Stimulated activated CD8-positive, alpha-beta memory T cell treated with anti-CD3 and anti-CD28 coated beads, Interleukin-4, amount 100 ng/mL, for 24 hours (primary cell): ENCODE results near the gene DNAJC16.

Experiments used
- DNase-seq: peaks from one replicate; pipeline ENCODE4 v3.0.0-alpha.2; 2020; ENCODE audit warnings: low read depth

Gene DNAJC16

GRCh38 chr1:15620902-15621682 lies 94.4 kb downstream of the DNAJC16 start:
- DNase-seq = no peak

GRCh38 chr1:15621975-15622374 lies 95.3 kb downstream of the DNAJC16 start:
- DNase-seq = no peak

- no peak for DNase-seq
Measured at GRCh38 chr1:15622712-15623373, 96.2 kb downstream of the DNAJC16 start.

- DNase-seq = no peak
Measured at GRCh38 chr1:15623435-15623834, 96.8 kb downstream of the DNAJC16 start.

- no peak for DNase-seq
Measured at GRCh38 chr1:15624133-15624714, 97.6 kb downstream of the DNAJC16 start.

- DNase-seq = no peak
Measured at GRCh38 chr1:15625056-15625917, 98.6 kb downstream of the DNAJC16 start.
